Hematopoietic multipotent progenitor cell treated with erythropoietin and hydrocortisone succinate and interleukin-3 and kit ligand, for 8 days (in vitro differentiated cells): ENCODE data around the gene TRPM1.
"Not testable (repeated sequence)": the region's sequence is repeated elsewhere in the genome, so short reads cannot be mapped to it uniquely, and the experiment has no call there.

Source experiments
- DNase-seq: peaks from one replicate; pipeline ENCODE4 v3.0.0-alpha.2; 2015

The TRPM1 gene

DNA sequence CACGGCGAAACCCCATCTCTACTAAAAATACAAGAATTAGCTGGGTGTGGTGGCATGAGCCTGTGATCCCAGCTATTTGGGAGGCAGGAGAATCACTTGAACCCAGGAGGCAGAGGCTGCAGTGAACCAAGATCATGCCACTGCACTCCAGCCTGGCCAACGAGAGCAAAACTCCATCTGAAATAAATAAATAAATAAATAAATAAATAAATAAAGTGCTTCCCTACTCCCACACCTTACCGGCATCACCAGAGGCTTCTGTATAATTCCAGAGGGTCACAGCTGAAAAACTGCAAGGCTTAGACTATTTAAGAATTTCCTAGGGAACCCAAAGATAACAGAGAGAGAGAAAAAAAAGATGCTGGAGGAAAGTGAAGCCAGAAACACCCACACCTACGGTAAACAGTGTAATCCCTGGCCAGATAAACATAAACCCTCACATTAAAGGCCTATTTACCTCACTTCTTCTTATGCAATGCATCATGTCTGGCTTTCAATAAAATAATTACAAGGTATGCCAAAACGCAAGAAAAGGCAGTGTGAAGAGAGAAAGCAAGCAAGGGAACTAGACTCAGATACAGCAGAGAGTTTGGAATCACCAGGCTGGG, 15.0 kb upstream of the TRPM1 start:
- DNase-seq, result no peak

DNA sequence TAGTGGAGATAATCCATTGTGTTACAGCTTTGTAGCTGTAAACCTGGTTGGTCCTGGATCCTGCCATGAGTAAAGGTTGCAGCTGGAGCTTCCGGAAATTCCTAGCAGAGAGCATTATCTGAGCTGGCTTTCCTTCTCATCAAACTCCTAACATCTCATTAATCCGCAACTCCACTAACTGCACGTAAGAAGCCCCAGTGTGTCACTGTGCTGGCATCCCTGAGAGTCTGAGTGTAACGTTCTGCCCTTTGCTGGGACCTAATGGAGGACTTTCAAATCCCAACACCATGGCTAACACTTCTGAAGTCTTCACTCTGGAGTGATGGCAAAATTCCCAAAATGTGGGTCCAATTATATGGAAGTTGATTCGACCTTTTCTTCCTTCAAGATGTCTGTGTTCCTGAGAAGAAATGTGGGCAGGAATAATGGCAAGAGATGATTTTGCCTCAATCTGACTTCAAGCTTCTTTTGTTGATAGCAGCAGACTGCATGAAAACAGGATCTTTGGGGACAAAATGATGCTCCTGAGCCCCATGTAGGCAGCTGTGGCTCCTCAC, 9.6 kb upstream of the TRPM1 start:
- no peak for DNase-seq

DNA sequence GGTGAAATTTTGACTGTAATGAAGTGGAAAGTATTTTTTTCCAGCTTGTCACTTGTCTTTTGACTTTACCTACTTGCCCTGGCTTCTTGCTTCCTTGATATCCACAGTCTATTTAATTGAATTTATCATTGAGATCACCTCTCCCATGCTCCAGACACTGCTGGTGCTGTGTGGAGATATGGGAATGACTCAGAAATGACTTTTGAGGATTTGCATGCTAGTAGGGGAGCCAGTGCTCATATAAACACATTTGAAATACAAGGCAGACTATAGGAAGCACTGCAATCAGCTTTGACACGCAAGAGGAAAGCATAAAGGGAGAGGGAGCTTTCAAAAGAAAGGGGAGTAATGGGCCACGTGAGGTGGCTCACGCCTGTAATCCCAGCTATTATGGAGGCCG, 7.3 kb upstream of the TRPM1 start:
- no peak for DNase-seq

DNA sequence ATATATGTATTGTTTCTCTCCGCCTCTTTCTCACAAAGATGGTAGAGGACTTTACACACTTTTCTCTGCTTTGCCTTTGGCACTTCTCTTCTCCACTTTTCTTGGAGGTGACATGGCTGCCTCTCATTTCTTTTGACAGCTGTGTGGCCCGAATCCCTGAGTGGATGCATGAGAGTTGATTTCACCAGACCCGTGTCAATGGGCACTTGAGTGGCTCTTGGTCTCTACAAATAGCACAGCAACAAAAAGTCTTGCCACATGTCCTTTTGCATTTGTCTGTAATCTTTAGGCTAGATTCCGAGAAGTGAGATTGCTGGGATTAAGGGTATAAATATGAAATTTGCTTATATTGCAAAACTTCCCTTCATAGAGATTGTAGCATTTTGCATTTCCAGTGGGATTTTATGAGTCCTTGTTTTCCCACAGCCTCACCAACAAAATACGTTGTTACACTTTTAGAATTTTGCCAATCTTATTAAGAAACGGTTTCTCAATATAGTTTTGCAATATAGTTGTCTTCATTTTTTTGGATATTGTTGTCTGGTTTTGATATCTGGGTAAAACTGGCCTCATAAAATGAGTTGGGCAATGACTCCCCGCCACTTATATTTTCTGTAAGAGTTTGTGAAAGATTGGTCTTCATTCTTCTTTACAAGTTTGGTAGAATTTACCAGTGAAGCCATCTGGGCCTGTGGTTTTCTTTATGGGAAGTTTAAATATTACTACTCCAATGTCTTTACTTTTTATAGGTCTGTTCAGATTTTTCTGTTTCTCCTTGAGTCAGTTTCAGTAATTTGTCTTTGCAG, 5.2 kb upstream of the TRPM1 start:
- no peak for DNase-seq

DNA sequence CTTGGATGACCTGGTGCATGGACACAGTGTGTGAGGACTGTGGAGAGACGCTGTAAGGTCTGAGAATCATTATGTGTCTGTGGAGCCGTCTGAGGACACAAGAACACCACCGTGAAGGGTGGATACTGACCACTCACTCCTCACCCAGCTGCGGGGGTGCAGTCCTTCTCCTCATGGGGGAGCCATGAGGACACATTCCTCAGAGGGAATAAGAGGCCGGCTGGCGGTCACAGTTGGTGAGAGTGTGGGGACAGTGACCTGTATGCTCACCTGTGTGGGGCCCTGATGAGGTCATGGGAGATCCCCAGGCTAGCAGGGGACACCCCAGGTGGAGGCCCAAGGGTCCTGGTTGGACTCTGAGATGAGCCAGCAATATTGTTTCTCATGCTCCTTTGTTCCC, 2.5 kb upstream of the TRPM1 start:
- DNase-seq, result no peak

DNA sequence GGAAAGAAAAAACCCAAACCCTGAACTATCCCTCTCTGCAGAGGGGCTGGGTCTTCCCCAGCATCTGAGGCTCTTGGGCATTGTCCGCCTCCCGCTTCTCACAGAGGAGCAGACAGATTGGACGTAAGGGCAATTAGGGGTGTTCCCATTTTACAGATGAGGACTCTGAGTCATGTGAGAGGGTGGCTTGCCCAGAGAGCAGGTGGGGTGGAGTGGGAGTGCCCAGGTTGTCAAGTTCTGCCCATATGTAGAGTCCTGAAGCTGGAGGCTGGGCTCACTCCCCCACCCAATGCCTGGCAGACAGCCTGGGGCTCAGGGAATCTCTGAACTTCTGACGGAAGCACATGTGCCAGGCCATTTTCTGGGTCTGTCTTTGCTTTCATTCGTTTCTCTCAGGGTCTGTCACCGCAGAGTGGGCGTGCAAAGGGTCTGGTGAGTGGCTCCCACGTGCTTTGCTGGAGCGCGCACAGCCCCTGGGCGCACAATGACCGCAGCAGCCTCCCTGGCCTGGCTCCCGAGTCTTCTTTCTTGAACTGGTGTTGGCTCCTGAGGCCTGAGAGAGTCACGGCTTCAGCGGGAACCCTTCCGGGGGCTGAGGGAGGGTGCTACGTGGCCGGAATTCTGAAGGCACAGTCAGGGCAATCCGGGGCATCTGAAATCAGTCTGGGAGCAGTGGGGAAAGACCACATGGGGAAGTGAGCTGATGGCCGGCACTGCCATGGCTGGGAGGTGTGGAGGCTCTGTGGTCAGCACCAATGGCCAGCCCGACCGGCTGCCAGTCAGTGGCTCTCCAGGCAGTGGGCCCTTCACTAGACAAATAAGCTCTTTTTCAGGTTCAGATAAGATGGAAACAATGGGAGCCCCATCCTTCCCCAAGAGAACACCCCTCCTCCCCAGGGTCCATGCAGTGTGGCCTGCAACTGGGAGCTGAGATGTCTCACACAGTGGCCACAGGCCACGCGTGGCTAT, 1.1 kb upstream of the TRPM1 start:
- DNase-seq, result no peak

DNA sequence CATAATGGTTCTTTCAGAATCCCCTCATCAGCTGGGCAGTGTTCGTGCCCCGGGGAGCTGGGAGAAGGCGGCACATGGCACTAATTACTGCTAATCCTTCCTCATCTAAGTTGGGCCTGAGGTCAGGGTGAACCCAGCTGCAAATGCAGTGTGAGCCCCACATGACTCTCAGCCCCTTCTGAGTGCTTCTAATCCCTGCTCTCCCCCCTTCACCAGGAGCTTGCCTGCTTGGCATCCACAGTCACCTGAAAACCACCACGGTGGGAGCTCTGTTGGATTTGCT, 455 bp upstream of the TRPM1 start:
- DNase-seq, result no peak

DNA sequence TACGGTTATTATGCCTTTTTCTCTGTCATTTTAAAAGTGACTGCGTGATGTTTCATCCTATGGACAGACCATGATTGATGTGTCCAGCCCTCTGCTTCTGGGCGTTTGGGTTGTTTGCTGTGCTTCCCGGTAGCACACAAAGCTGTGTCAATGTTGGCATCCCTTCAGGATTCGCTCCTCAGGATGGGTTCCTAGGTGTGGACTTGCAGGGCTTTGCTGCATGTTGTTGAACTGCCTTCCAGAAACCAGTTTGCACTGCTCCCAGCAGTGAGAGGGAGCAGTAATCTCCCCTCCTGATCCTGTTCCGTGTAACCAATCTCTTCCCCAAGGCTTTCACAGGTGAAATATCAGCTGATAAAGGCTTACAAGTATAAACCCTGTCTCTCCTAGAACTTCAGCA, 787 bp downstream of the TRPM1 start:
- DNase-seq, result no peak

DNA sequence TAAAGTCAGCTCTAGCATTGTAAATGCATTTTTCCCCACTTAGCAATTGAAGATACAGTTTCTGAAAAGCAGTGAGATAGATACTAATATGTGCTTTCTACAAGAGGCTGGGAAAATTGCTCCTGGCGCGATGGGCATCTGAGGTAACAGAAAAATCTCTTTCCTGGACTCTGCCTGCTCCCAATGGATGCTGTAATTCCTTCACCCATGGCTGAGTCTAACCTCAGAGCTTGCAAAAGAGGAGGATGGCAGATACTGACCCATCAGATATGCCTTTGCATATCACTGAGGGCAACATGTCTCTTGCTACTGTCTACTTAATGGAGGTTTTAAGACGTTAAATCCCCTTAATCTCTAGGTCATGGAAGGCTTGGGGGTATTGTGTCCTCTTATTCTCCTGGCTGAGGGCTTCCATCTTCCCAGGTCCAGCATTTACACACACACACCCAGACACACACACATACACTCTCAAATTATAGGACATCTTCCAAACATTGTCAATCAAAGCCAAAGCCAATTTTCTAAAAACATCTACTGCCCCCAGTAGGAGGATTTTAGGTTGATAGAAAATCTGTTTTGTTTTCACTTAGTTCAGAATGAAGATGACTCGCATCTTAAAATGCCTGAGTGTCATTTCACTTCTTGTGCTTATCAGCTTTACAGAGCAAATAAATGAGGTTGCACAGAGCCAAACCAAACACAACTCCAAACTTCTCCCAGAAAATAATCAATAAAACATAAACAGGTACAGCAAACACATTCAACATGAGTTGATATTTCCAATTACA, 2.4 kb downstream of the TRPM1 start:
- DNase-seq, result no peak

DNA sequence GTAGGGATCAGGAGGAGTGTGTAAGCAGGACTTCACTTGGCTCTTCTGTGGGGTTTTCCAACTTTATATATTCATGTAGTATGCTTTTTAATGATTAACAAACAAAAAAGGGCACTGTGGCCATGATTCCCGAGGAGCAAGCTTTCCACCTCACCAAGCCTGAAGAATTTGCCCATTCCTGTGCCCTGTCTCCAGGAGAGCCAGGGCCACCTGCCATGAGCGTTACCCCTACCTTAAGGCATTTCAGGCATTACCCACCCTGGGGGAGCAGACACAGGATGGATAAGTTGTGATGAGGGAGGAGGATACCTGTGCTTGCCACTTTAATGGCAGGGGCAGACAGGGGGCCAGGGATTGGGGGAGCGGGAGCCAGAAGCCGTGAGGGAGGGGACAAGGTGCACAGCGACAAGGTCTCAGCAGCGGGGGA, 3.0 kb downstream of the TRPM1 start:
- no peak for DNase-seq

DNA sequence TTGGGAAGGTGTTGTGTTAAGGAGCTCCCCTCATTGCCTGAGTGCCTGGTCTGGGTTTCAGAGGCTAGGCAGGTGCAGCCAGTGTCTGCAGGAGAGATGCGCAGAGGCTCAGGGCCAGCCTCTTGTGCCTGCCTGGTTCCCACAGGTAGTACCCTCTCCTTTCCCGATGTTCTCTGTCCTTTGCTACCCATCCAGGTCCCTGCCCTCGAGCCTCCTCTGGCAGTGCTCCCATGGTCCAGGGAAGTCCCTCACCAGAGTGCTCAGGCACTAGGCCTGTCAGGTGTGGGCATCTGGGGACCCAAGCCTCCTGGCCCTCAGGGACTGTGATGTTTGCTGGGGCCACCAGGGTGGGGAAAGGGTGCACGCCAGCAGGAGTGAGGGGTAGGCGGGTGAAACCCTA, 5.0 kb downstream of the TRPM1 start:
- no peak for DNase-seq

DNA sequence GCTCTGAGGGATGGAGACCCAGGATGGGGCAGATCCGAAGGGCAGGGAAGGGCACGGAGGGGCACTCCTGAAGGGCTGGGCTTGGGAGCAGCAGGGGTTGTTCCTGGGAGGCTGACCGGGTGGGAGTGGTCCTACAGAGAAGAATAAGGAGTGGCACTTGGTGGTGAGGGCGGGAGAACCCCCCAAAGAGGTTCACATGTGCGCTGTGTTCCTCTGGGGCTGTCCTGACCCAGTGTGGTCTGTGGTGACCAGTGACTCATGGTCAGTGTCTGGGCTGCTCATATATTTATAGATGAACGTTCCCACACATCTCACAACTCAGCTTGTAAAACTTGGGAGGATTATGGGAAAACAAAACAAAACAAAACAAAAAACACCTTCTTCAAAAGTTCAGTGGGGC, 10.0 kb downstream of the TRPM1 start:
- no peak for DNase-seq

DNA sequence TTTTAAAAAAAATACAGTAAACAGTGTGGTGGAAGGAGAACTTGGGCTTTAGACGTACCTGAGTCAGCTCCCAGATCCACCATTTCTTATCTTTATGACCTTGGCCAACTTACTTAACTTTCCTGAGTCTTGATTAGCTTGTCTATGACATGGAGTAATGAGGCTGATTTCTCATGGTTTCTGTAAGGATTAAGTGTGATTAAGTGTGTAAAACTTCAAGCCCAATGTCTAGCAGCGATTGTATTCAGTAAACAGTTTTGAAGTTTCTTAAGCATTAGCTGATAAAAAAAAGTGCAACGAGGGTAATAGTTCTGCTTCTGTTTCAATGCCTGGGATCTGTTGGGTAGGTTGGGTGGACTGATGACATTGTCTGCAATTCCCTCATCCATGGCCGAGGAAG, 10.8 kb downstream of the TRPM1 start:
- DNase-seq, result no peak

DNA sequence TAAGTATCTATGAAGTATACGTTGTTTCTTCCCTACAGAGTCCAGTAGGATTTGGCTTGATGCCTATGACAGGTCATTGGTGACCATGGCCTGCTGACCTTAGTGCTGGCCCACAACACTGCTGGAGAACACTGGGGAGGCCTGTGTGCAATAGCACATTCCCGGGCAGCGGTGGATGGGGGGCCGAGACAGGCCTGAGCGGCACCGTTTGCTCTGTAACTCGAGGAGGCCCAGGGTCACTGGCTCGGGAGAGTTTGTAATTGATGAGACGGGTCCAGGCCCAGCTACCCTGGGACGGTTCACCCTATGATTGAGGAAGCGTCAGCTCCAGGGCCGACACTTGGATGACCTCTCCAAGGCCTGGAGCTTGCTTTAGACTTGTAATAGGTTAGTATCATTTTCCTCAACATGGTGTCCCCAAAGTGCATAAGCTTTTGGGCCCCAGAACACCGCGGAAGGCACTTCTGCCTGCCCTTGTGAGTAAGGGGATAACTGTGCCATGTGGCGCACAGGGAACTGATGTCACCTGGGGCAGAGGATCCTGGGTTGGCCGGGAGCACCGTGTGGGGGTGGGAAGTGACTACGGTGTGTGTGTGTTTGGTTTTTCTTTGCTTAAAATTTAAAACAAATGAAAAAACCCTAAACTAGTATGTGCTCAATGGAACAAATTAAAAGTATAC, 12.0 kb downstream of the TRPM1 start:
- no peak for DNase-seq

DNA sequence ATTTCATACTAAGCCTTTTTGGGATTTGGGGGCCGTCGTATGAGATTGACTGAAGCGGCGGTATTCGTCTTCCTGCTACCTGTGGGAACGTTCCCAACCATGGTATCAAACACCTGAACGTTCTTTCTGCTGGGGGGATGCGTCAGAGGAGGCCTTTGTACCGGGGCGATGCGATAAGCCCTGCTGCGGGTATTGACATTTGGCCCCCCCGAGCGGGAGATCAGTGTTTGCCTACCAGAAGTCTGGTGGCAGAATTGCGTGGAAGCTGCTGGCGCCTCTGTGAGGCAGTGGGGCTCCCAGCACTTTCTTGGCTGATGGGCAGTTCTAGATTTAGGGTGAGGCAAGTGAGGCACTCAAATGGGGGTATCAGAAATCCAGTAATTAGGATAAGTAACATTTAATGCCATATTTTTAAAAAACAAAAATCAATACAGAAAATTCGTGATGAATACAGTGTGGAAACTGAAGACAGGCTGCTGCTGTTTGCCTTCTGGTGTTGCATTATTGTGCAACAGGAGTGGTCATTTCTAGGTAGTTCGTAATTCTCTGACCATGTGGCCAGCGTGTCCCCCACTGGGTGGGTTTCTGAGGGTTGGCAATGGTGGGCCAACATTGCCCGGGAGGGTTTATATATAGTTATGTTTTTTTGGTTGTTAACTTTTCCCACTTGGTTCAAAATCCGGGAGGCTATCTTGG, 12.7 kb downstream of the TRPM1 start:
- DNase-seq, result no peak

DNA sequence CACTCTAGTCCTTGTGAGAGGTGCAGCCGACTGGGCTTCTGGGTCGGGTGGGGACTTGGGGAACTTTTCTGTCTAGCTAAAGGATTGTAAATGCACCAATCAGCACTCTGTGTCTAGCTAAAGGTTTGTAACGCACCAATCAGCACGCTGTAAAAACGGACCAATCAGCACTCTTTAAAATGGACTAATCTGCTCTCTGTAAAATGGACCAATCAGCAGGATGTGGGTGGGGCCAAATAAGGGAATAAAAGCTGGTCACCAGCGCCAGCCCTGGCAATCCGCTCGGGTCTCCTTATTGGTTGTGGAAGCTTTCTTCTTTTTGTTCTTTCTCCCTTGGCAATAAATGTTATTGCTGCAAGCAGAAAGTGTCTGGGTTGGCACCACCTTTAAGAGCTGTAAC, 13.5 kb downstream of the TRPM1 start:
- not testable (repeated sequence) for DNase-seq

DNA sequence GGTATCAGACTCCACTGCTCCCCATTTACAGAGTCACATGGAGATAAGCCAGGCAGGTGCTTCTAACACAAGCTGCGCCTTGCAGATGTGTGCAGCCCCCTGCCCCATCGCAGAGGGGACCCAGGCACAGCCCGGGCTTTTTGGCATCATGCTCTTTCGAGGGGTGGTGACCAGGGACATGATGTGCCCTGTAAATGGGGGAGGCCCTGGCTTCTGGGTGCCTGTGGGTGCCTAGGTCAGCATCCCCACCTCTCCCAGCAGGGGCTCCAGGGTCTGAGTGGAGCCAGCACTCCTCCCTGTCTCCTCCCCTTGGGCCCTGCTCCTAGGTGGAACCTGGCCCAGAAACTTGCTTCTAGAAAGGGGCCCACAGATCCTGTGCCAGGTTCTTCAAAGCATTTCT, 15.2 kb downstream of the TRPM1 start:
- no peak for DNase-seq

DNA sequence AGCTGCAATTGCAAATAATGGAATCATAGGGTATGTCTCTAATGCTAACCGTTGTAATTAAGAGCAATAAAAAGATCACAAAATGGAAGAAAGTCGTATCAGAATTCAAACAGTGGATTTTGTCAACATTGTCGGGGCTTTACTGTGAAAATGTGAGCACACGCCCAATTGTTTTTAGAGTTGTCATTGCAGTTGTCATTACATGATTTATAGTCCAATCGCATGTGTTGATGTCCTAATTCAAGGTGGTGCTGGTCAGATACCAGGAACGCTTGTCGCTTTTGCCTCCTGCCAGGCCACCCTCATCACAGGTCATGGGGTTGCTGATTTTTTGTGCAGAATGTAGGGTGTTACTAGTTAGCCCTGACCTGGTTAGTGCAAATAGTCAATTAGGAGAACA, 16.2 kb downstream of the TRPM1 start:
- DNase-seq, result no peak

DNA sequence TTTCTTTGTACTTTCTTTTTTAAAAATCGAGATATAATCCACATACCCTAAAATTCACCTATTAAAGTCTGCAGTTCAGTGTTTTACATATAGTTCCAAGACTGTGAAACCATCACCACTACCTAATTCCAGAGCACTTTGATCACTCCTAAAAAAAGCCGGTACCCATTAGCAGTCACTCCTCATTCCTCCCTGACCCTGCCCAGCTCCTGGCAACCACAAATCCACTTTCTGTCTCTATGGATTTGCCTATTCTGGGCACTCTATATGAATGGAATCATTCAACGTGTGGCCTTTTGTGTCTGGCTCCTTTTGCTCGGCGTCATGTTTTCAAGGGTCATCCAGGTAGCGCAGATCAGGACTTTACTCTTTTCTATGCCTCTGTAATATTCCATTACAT, 17.3 kb downstream of the TRPM1 start:
- DNase-seq, result no peak

DNA sequence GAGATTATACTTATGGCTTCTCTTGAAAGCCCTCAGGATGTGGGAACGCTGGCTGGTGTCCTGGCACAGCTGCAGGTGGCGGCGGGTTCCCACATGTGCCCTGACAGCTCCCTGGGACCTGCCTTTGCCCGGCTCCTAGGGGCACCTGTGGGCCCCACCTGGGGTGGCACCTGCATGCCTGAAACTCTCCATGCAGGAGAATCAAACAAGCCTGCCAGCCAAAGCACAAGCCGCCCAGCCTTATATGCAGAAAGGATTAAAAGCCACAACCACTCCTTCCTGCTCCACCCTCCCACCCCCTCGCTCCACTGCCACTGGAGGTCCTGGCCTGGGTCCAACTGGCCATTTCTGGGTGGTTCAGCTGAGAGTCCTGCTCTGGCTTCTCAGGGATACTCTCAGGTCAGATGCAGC, 18.1 kb downstream of the TRPM1 start:
- no peak for DNase-seq

DNA sequence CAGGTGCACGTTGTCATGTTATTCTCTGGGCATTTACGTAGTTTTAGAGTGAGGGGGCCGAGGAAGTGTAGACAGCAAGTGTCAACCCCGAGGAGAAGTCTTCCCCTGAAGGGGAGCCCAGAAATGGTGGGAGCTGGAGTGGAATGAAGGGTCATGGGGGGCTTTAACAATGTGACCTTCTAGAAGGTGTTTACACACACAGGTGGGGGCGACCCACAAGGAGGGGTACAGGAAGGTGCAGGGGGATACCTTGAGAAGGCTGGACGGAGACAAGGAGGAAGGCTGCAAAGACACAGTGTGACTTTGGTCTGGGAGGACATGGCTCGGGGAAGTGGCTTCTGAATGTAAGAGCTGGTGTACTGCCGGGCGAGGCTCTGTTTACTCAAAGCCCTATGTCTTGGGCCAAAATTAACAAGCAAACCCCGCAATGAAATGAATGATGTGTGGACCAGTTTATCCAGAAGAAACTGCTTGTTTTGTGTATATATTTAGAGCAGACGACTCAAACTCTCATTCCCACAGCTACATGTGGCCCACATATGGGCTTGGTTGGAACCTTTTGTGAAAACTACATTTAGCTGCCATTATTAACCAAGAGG, 18.7 kb downstream of the TRPM1 start:
- DNase-seq, result no peak
